Activated naive CD8-positive, alpha-beta T cell treated with anti-CD3 and anti-CD28 coated beads for 36 hours (primary cell): ENCODE results near the gene LRP1B. TPM values are rescaled to one million over a fixed set of nuclear protein-coding genes. Genes with fewer than 3 reads are reported as not detected.
"Not testable (repeated sequence)": the region's sequence is repeated elsewhere in the genome, so short reads cannot be mapped to it uniquely, and the experiment has no call there.

Source experiments
- DNase-seq: peaks from one replicate; pipeline ENCODE4 v3.0.0; 2021
- H3K27ac Mint-ChIP-seq: one replicate; pipeline ENCODE4 v1.8.0; 2022; ENCODE audit warnings: mild to moderate bottlenecking, moderate library complexity, mixed read lengths
- H3K27me3 Mint-ChIP-seq: one replicate; pipeline ENCODE4 v1.8.0; 2022; ENCODE audit warnings: mild to moderate bottlenecking, mixed read lengths
- H3K36me3 Mint-ChIP-seq: one replicate; pipeline ENCODE4 v1.8.0; 2021; ENCODE audit warnings: mild to moderate bottlenecking, mixed read lengths
- H3K4me1 Mint-ChIP-seq: one replicate; pipeline ENCODE4 v1.8.0; 2021; ENCODE audit warnings: mixed read lengths
- H3K4me3 Mint-ChIP-seq: one replicate; pipeline ENCODE4 v1.8.0; 2022; ENCODE audit warnings: mild to moderate bottlenecking, moderate library complexity, mixed read lengths
- H3K9me3 Mint-ChIP-seq: one replicate; pipeline ENCODE4 v1.8.0; 2022; ENCODE audit warnings: mixed read lengths
- total RNA-seq, 2 experiments: library from RNA; stranded (reverse); gene quantifications; one replicate each; pipeline ENCODE4 v1.2.3, GENCODE V29; 2021

The LRP1B gene
- total RNA-seq, 2 experiments from 2014 or later = not detected

GRCh38 chr2:140589273-140589672, 1541.5 kb downstream of the LRP1B start:
- no peak for DNase-seq
- Mint-ChIP-seq H3K9me3 (no peaks in the 10 kb centered on the region), H3K4me3 (no peak overlapping the region), H3K27me3 (no peaks in the 10 kb centered on the region), H3K36me3 (no peaks in the 10 kb centered on the region), H3K27ac (no peak overlapping the region), H3K4me1 (no peaks in the 10 kb centered on the region)

GRCh38 chr2:140586379-140586778, 1544.4 kb downstream of the LRP1B start:
- H3K9me3 Mint-ChIP-seq = no peaks in the 10 kb centered on the region
- no peak overlapping the region for H3K4me3 Mint-ChIP-seq
- no peak overlapping the region for H3K27ac Mint-ChIP-seq
- no peaks in the 10 kb centered on the region for H3K27me3 Mint-ChIP-seq
- no peaks in the 10 kb centered on the region for H3K36me3 Mint-ChIP-seq
- DNase-seq = no peak
- no peaks in the 10 kb centered on the region for H3K4me1 Mint-ChIP-seq

- Mint-ChIP-seq H3K36me3 (no peaks in the 10 kb centered on the region), H3K4me3 (no peak overlapping the region), H3K27ac (no peak overlapping the region), H3K27me3 (no peaks in the 10 kb centered on the region), H3K4me1 (no peaks in the 10 kb centered on the region), H3K9me3 (no peaks in the 10 kb centered on the region)
- DNase-seq = no peak
These were observed 1545.8 kb downstream of the LRP1B start for GRCh38 chr2:140585016-140585415.

- H3K27ac Mint-ChIP-seq = no peak overlapping the region
- DNase-seq = no peak
- no peak overlapping the region for H3K4me3 Mint-ChIP-seq
- H3K9me3 Mint-ChIP-seq = no peaks in the 10 kb centered on the region
- no peaks in the 10 kb centered on the region for H3K4me1 Mint-ChIP-seq
- no peaks in the 10 kb centered on the region for H3K36me3 Mint-ChIP-seq
- no peaks in the 10 kb centered on the region for H3K27me3 Mint-ChIP-seq
These were observed 1546.3 kb downstream of the LRP1B start for GRCh38 chr2:140584471-140584870.

- DNase-seq = no peak
- Mint-ChIP-seq H3K27me3 (no peaks in the 10 kb centered on the region), H3K36me3 (no peaks in the 10 kb centered on the region), H3K27ac (no peak overlapping the region), H3K4me3 (no peak overlapping the region), H3K9me3 (peaks cover 2% of the 10 kb centered on the region), H3K4me1 (no peaks in the 10 kb centered on the region)
These were observed 1550.2 kb downstream of the LRP1B start for GRCh38 chr2:140580532-140581151.

GRCh38 chr2:140577453-140577852, 1553.4 kb downstream of the LRP1B start:
- no peaks in the 10 kb centered on the region for H3K4me1 Mint-ChIP-seq

GRCh38 chr2:140567734-140568133, 1563.1 kb downstream of the LRP1B start:
- Mint-ChIP-seq H3K27me3 (no peaks in the 10 kb centered on the region), H3K4me3 (no peak overlapping the region), H3K4me1 (no peaks in the 10 kb centered on the region), H3K36me3 (no peaks in the 10 kb centered on the region), H3K27ac (no peak overlapping the region), H3K9me3 (peaks cover 5% of the 10 kb centered on the region)
- DNase-seq = no peak

More at GRCh38 chr2:140577453-140577852, 1553.4 kb downstream of the LRP1B start:
- no peak for DNase-seq
- peaks cover 4% of the 10 kb centered on the region for H3K9me3 Mint-ChIP-seq
- H3K4me3 Mint-ChIP-seq = no peak overlapping the region
- H3K27ac Mint-ChIP-seq = no peak overlapping the region
- H3K27me3 Mint-ChIP-seq = no peaks in the 10 kb centered on the region
- H3K36me3 Mint-ChIP-seq = no peaks in the 10 kb centered on the region

- DNase-seq = no peak
- Mint-ChIP-seq H3K4me3 (no peak overlapping the region), H3K36me3 (no peaks in the 10 kb centered on the region), H3K9me3 (peaks cover 5% of the 10 kb centered on the region), H3K4me1 (no peaks in the 10 kb centered on the region), H3K27me3 (no peaks in the 10 kb centered on the region), H3K27ac (no peak overlapping the region)
These were observed 1565.1 kb downstream of the LRP1B start for GRCh38 chr2:140565756-140566155.

- no peak for DNase-seq
- peaks cover 2% of the 10 kb centered on the region for H3K9me3 Mint-ChIP-seq
- H3K36me3 Mint-ChIP-seq = no peaks in the 10 kb centered on the region
- no peaks in the 10 kb centered on the region for H3K4me1 Mint-ChIP-seq
- no peak overlapping the region for H3K4me3 Mint-ChIP-seq
- no peak overlapping the region for H3K27ac Mint-ChIP-seq
- no peaks in the 10 kb centered on the region for H3K27me3 Mint-ChIP-seq
These were observed 1575.1 kb downstream of the LRP1B start for GRCh38 chr2:140555701-140556100.

GRCh38 chr2:140552634-140553033, 1578.2 kb downstream of the LRP1B start:
- Mint-ChIP-seq H3K4me3 (no peak overlapping the region), H3K9me3 (peaks cover 1% of the 10 kb centered on the region), H3K27me3 (no peaks in the 10 kb centered on the region), H3K36me3 (no peaks in the 10 kb centered on the region), H3K4me1 (no peaks in the 10 kb centered on the region), H3K27ac (no peak overlapping the region)
- DNase-seq = no peak

- Mint-ChIP-seq H3K36me3 (no peaks in the 10 kb centered on the region), H3K9me3 (peaks cover 1% of the 10 kb centered on the region), H3K27ac (no peak overlapping the region), H3K4me3 (no peak overlapping the region), H3K27me3 (no peaks in the 10 kb centered on the region), H3K4me1 (no peaks in the 10 kb centered on the region)
- no peak for DNase-seq
These were observed 1579.5 kb downstream of the LRP1B start for GRCh38 chr2:140551287-140551686.

GRCh38 chr2:140550821-140551220, 1580.0 kb downstream of the LRP1B start:
- H3K4me1 Mint-ChIP-seq = no peaks in the 10 kb centered on the region
- H3K27ac Mint-ChIP-seq = no peak overlapping the region
- peaks cover 3% of the 10 kb centered on the region for H3K9me3 Mint-ChIP-seq
- no peak overlapping the region for H3K4me3 Mint-ChIP-seq
- DNase-seq = no peak
- H3K27me3 Mint-ChIP-seq = no peaks in the 10 kb centered on the region
- no peaks in the 10 kb centered on the region for H3K36me3 Mint-ChIP-seq

GRCh38 chr2:140544769-140545168, 1586.0 kb downstream of the LRP1B start:
- not testable (repeated sequence) for H3K9me3 Mint-ChIP-seq, DNase-seq, H3K4me1 Mint-ChIP-seq, H3K27me3 Mint-ChIP-seq, H3K36me3 Mint-ChIP-seq, H3K4me3 Mint-ChIP-seq, H3K27ac Mint-ChIP-seq

GRCh38 chr2:140542627-140543026, 1588.2 kb downstream of the LRP1B start:
- DNase-seq = no peak
- no peak overlapping the region for H3K27ac Mint-ChIP-seq
- H3K4me3 Mint-ChIP-seq = no peak overlapping the region
- no peaks in the 10 kb centered on the region for H3K27me3 Mint-ChIP-seq
- no peaks in the 10 kb centered on the region for H3K4me1 Mint-ChIP-seq
- H3K36me3 Mint-ChIP-seq = no peaks in the 10 kb centered on the region
- peaks cover 11% of the 10 kb centered on the region for H3K9me3 Mint-ChIP-seq

GRCh38 chr2:140539242-140539875, 1591.5 kb downstream of the LRP1B start:
- Mint-ChIP-seq H3K4me3 (no peak overlapping the region), H3K4me1 (no peaks in the 10 kb centered on the region), H3K9me3 (peaks cover 3% of the 10 kb centered on the region), H3K27ac (no peak overlapping the region), H3K36me3 (no peaks in the 10 kb centered on the region), H3K27me3 (no peaks in the 10 kb centered on the region)
- no peak for DNase-seq

GRCh38 chr2:140529706-140530105, 1601.1 kb downstream of the LRP1B start:
- Mint-ChIP-seq H3K36me3 (no peaks in the 10 kb centered on the region), H3K9me3 (no peaks in the 10 kb centered on the region)

More at GRCh38 chr2:140529706-140530105, 1601.1 kb downstream of the LRP1B start:
- Mint-ChIP-seq H3K27me3 (no peaks in the 10 kb centered on the region), H3K4me1 (no peaks in the 10 kb centered on the region), H3K27ac (no peak overlapping the region), H3K4me3 (no peak overlapping the region)
- no peak for DNase-seq
